Activated CD8-positive, alpha-beta T cell treated with anti-CD3 and anti-CD28 coated beads, Interleukin-2, amount 10 ng/mL, durations not matched to agents 7 days and 5 days (primary cell): ENCODE measurements around the gene MRGPRE. TPM values are rescaled to one million over a fixed set of nuclear protein-coding genes. Genes with fewer than 3 reads are reported as not detected.

Experiments used
- ATAC-seq: fragments of 150-1000 bp; cut with Tn5 transposase; one replicate; pipeline ENCODE4 v1.10.0; 2021; ENCODE audit warnings: moderate library complexity
- CTCF ChIA-PET: fragments of 350-600 bp; sonication (Branson Sonifier 250); formaldehyde crosslinking; loops from one replicate; lab custom pipeline; 2021; ENCODE audit warnings: antibody characterized with exemption; lab: Charles Lee
- POLR2A ChIA-PET: fragments of 350-600 bp; sonication (Branson Sonifier 250); formaldehyde crosslinking; loops from one replicate; lab custom pipeline; 2021; ENCODE audit warnings: antibody characterized with exemption; lab: Charles Lee
- DNase-seq: peaks from one replicate; pipeline ENCODE4 v3.0.0-alpha.2; 2020
- H3K27ac Mint-ChIP-seq: one replicate; pipeline ENCODE4 v1.8.0; 2021; ENCODE audit warnings: mild to moderate bottlenecking, mixed read lengths
- H3K27me3 Mint-ChIP-seq: one replicate; pipeline ENCODE4 v1.8.0; 2021; ENCODE audit warnings: low read depth, mixed read lengths
- H3K36me3 Mint-ChIP-seq: one replicate; pipeline ENCODE4 v1.8.0; 2021; ENCODE audit warnings: low read depth, mixed read lengths
- H3K4me1 Mint-ChIP-seq: one replicate; pipeline ENCODE4 v1.8.0; 2021; ENCODE audit warnings: low read depth, mixed read lengths
- H3K4me3 Mint-ChIP-seq: one replicate; pipeline ENCODE4 v1.8.0; 2021; ENCODE audit warnings: mild to moderate bottlenecking, mixed read lengths
- H3K9me3 Mint-ChIP-seq: one replicate; pipeline ENCODE4 v1.8.0; 2022; ENCODE audit warnings: mixed read lengths; ENCODE audit not compliant: insufficient read depth
- total RNA-seq, 2 experiments: library from RNA; stranded (reverse); gene quantifications; one replicate each; pipeline ENCODE4 v1.2.3, GENCODE V29; 2021

MRGPRE gene
- total RNA-seq, 2 experiments from 2014 or later, result not detected

GRCh38 chr11:3237119-3237518 is 4.9 kb upstream of the MRGPRE start:
- no peak for ATAC-seq
- no peaks in the 10 kb centered on the region for H3K9me3 Mint-ChIP-seq
- H3K4me3 Mint-ChIP-seq, result no peak overlapping the region
- no peak for DNase-seq
- peaks cover 23% of the 10 kb centered on the region for H3K27me3 Mint-ChIP-seq
- H3K36me3 Mint-ChIP-seq, result no peaks in the 10 kb centered on the region
- no peaks in the 10 kb centered on the region for H3K4me1 Mint-ChIP-seq
- no peak overlapping the region for H3K27ac Mint-ChIP-seq
- CTCF ChIA-PET, result no interaction called here
- POLR2A ChIA-PET, result no interaction called here

- peaks cover 19% of the 10 kb centered on the region for H3K27me3 Mint-ChIP-seq
- no peak for ATAC-seq
- H3K27ac Mint-ChIP-seq, result no peak overlapping the region
- H3K4me3 Mint-ChIP-seq, result no peak overlapping the region
- DNase-seq, result no peak
- ChIA-PET CTCF (no interaction called here), POLR2A (interaction anchor here (0.6 kb wide), 1 partner anchor 124 kb away, joined by 3 read pairs; no protein-coding TSS in a partner anchor)
- H3K36me3 Mint-ChIP-seq, result no peaks in the 10 kb centered on the region
- no peaks in the 10 kb centered on the region for H3K9me3 Mint-ChIP-seq
- no peaks in the 10 kb centered on the region for H3K4me1 Mint-ChIP-seq
Measured at GRCh38 chr11:3234846-3235245, 2.6 kb upstream of the MRGPRE start.

GRCh38 chr11:3232956-3233355 is 739 bp upstream of the MRGPRE start:
- CTCF ChIA-PET, result no interaction called here
- Mint-ChIP-seq H3K27me3 (peaks cover 14% of the 10 kb centered on the region), H3K9me3 (no peaks in the 10 kb centered on the region), H3K27ac (no peak overlapping the region), H3K4me3 (no peak overlapping the region), H3K4me1 (no peaks in the 10 kb centered on the region), H3K36me3 (no peaks in the 10 kb centered on the region)
- ATAC-seq, result no peak
- no peak for DNase-seq
- POLR2A ChIA-PET, result no interaction called here

GRCh38 chr11:3231550-3231850 is 717 bp downstream of the MRGPRE start:
- no peaks in the 10 kb centered on the region for H3K4me1 Mint-ChIP-seq
- no peaks in the 10 kb centered on the region for H3K36me3 Mint-ChIP-seq
- ChIA-PET POLR2A (no interaction called here), CTCF (no interaction called here)
- no peak for DNase-seq
- peaks cover 11% of the 10 kb centered on the region for H3K27me3 Mint-ChIP-seq
- no peak overlapping the region for H3K27ac Mint-ChIP-seq
- no peaks in the 10 kb centered on the region for H3K9me3 Mint-ChIP-seq
- ATAC-seq, result no peak
- no peak overlapping the region for H3K4me3 Mint-ChIP-seq

GRCh38 chr11:3230636-3231549 is 1.3 kb downstream of the MRGPRE start:
- ATAC-seq (no peak), DNase-seq (no peak)
- Mint-ChIP-seq H3K36me3 (no peaks in the 10 kb centered on the region), H3K9me3 (no peaks in the 10 kb centered on the region), H3K27me3 (peaks cover 11% of the 10 kb centered on the region), H3K27ac (no peak overlapping the region), H3K4me1 (no peaks in the 10 kb centered on the region), H3K4me3 (no peak overlapping the region)
- CTCF ChIA-PET, result no interaction called here
- POLR2A ChIA-PET, result no interaction called here

- POLR2A ChIA-PET, result no interaction called here
- Mint-ChIP-seq H3K27me3 (peaks cover 5% of the 10 kb centered on the region), H3K36me3 (no peaks in the 10 kb centered on the region), H3K4me3 (no peak overlapping the region), H3K4me1 (no peaks in the 10 kb centered on the region), H3K9me3 (no peaks in the 10 kb centered on the region), H3K27ac (no peak overlapping the region)
- DNase-seq (no peak), ATAC-seq (no peak)
- CTCF ChIA-PET, result no interaction called here
Measured at GRCh38 chr11:3229673-3230630, 2.3 kb downstream of the MRGPRE start.

- Mint-ChIP-seq H3K27me3 (peaks cover 3% of the 10 kb centered on the region), H3K27ac (no peak overlapping the region), H3K36me3 (no peaks in the 10 kb centered on the region), H3K9me3 (no peaks in the 10 kb centered on the region), H3K4me1 (peaks cover under 1% of the 10 kb centered on the region), H3K4me3 (no peak overlapping the region)
- POLR2A ChIA-PET, result no interaction called here
- DNase-seq, result no peak
- ATAC-seq, result no peak
- CTCF ChIA-PET, result no interaction called here
Measured at GRCh38 chr11:3228445-3228829, 3.8 kb downstream of the MRGPRE start.

GRCh38 chr11:3227568-3228444 is 4.4 kb downstream of the MRGPRE start:
- Mint-ChIP-seq H3K9me3 (no peaks in the 10 kb centered on the region), H3K36me3 (no peaks in the 10 kb centered on the region), H3K27me3 (peaks cover 7% of the 10 kb centered on the region), H3K27ac (no peak overlapping the region), H3K4me3 (no peak overlapping the region), H3K4me1 (peaks cover 6% of the 10 kb centered on the region)
- ATAC-seq, result no peak
- DNase-seq, result no peak
- ChIA-PET POLR2A (no interaction called here), CTCF (no interaction called here)

GRCh38 chr11:3226846-3227567 is 5.2 kb downstream of the MRGPRE start:
- Mint-ChIP-seq H3K27me3 (peaks cover 7% of the 10 kb centered on the region), H3K36me3 (no peaks in the 10 kb centered on the region), H3K4me3 (no peak overlapping the region), H3K4me1 (peaks cover 8% of the 10 kb centered on the region), H3K27ac (no peak overlapping the region), H3K9me3 (no peaks in the 10 kb centered on the region)
- DNase-seq (no peak), ATAC-seq (no peak)
- POLR2A ChIA-PET, result no interaction called here
- CTCF ChIA-PET, result no interaction called here

- POLR2A ChIA-PET, result no interaction called here
- H3K4me1 Mint-ChIP-seq, result peaks cover 8% of the 10 kb centered on the region
- H3K27ac Mint-ChIP-seq, result no peak overlapping the region
- H3K9me3 Mint-ChIP-seq, result no peaks in the 10 kb centered on the region
- H3K4me3 Mint-ChIP-seq, result no peak overlapping the region
- CTCF ChIA-PET, result no interaction called here
- H3K27me3 Mint-ChIP-seq, result peaks cover 7% of the 10 kb centered on the region
- DNase-seq, result no peak
- ATAC-seq, result no peak
- H3K36me3 Mint-ChIP-seq, result no peaks in the 10 kb centered on the region
Measured at GRCh38 chr11:3225826-3226750, 6.1 kb downstream of the MRGPRE start.
